GM18511 (cell line): ENCODE results near the gene TMEM245.
A peak's percentile ranks its signal among the peaks of the same experiment; 100 is the strongest.

Source experiments
- ATAC-seq: cut with Tn5 transposase; IDR thresholded peaks from one replicate; pipeline ENCODE4 v1.9.1; 2021; ENCODE audit warnings: mild to moderate bottlenecking, moderate library complexity; ENCODE audit not compliant: unreplicated experiment

TMEM245 gene

GRCh38 chr9:109107402-109108240 is 12.1 kb downstream of the TMEM245 start:
- no peak for ATAC-seq

GRCh38 chr9:109101810-109102209 is 17.9 kb downstream of the TMEM245 start:
- peak; percentile 85 for ATAC-seq

GRCh38 chr9:109101202-109101595 is 18.5 kb downstream of the TMEM245 start:
- ATAC-seq, result no peak

GRCh38 chr9:109100543-109101201 is 19.1 kb downstream of the TMEM245 start:
- ATAC-seq, result no peak

DNA sequence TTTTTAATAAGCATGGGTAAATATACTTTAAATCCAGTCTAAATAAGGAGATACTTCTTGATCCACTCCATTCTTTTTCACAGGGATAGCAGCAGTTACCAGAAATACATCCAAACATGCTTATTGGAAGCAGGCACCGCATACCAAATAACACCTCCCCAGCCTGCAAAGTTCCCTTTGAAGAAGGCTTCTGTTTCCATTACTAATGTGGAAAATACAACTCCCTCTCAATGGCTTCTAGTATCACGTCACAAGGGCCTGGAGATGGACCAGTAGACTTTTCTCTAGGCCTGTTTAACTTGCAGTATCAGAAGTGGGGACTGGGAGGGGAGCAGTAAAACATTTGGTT is 20.8 kb downstream of the TMEM245 start:
- no peak for ATAC-seq

DNA sequence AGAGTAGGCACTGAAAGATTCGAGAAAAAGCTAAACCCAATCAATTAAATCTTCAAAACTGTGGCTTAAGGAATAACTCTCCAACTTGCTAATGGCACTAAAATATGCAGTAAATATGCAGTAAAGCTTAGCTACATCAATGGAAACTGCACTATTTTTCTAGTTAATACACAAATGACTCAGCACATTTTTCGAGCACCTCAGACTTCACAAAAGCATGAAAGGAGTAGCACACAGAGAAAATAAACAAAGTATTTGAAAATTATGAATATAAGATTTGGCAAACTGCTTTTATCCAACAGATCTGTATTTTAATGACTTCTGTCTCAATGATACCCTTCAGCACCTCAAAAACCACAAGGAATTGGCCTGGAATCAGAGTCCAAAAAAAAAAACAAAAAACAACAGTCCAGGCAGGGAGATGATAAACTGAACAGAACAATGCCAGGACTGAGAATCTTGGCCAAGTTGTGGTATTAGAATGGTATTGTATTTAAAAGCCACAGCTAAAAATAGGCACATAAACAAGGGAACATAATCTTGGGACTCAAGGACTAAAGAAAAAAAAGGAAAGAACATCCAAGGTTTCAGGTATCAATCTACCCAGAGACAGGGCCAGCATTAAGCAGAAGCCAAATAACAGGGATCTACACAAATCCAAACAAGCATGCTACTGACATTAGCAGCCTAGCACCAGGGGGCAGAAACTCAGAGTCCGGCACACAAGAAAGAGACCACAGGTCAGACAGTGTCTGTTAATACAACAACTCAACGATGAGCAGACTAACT is 21.4 kb downstream of the TMEM245 start:
- no peak for ATAC-seq

DNA sequence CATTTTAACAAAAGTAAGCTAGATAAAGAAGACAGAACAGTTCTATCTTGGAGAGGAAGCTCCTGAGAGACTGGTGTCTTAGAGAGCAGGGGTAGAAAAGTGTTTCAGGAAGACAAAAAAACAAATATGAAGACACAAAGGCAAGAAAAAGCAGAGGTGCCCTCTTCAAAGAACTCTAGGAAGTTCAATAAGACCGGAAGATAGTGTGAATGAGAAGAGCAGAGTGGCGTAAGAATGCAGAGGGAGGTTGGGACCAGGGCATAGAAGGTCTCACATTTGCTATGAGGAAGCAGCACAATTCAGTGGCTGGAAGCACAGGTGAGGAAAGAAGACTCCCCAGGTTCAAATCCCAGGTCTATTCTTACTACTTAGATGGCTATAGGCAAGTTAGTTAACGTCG is 22.6 kb downstream of the TMEM245 start:
- ATAC-seq, result no peak

DNA sequence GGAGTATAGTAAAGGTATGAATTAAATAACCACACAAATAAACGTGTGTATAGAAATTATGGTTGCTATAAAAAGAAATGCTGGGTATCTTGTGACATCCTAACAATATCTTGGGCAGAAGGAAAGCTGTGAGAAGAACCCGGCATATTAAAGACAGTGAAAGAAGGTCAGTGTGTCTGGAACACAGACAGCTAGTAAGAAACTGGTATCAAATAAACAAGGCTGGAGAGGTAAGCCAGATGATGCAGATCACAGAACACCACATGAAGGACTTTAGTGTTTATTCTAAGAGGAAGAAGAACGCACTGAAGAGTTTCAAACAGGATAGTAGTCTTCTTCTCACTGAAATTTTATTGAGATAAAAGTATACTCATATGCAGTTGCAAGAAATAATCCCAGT is 24.4 kb downstream of the TMEM245 start:
- ATAC-seq, result no peak

DNA sequence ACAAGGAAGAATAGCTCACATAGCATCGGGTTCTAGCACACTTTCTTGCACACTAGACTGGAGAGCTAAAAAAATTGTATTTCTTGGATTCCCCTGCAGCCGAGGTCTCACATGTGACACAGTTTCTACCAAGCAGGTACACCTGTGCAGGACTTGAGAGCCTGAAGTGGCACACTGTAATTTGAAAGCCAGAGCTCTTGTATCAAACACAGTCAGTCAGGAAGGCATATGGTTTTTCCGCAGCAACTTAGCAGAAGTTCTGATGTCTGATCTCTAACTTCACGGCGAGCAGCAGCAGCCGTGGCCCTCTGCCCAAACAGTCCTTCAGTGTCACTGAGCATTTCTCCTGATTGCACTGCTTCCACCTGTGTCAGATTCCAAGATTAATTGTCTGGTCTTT is 25.5 kb downstream of the TMEM245 start:
- no peak for ATAC-seq

DNA sequence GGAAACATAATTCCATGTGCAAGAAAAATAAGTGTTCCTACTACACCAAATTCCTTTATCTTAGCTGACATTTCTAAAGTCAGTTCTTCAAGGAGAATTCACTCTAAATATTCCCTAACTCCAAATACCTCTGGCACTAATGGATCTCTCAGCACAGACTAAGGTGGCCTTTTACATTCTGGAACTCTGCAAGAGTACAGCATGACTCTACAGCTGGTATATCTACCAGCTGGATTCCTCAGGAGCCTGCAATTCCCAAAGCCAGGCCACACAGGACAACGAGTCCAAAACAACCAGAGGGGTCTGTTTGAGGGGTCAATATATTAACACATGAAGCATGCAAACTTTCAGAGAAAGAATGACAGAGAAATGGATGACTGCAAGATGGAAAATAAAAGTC is 27.2 kb downstream of the TMEM245 start:
- no peak for ATAC-seq

- ATAC-seq, result no peak
Measured at GRCh38 chr9:109092051-109092580, 27.6 kb downstream of the TMEM245 start.

GRCh38 chr9:109088221-109088620 is 31.5 kb downstream of the TMEM245 start:
- no peak for ATAC-seq

DNA sequence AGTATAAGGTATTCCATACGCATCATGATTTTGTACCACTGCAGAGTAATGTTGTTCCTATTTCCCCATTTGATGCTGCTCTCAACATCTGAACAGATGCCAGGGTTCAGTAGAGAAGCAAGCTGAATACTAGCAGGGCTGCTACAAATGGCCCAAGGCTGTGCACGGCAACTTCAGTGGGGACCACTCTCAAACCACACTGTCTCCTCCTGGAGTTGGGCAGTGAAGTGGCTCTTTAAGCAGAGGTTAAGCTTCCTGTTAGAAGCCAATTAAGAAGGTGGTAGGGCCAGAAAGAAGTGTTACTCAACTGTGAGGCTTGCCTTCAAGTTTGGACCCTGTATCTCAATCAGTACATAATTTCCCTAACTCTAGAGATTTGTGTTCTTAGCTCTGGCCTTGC is 32.0 kb downstream of the TMEM245 start:
- no peak for ATAC-seq

- peak; percentile 97 for ATAC-seq
Measured at GRCh38 chr9:109086221-109086620, 33.5 kb downstream of the TMEM245 start.

- ATAC-seq, result no peak
Measured at GRCh38 chr9:109085510-109085909, 34.2 kb downstream of the TMEM245 start.

GRCh38 chr9:109083813-109084405 is 35.8 kb downstream of the TMEM245 start:
- no peak for ATAC-seq

DNA sequence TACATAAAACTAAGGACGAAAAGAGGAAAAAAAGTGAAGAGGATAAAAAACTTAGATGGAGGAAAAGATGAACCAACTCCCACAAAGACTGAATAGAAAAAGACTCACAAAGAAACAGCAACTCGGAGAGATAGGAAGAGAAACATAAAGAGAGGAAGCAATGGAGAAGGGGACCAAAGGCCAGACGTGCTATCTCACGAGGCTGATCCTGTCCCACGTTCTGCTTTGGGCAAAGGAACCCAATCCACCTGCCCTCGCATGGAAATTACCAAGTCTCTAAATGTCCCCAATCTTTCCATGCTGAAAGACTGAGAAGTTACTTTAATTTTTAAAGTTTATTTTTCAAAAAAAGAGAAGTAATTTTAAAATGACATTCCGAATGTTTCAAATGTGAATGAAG is 36.6 kb downstream of the TMEM245 start:
- no peak for ATAC-seq

DNA sequence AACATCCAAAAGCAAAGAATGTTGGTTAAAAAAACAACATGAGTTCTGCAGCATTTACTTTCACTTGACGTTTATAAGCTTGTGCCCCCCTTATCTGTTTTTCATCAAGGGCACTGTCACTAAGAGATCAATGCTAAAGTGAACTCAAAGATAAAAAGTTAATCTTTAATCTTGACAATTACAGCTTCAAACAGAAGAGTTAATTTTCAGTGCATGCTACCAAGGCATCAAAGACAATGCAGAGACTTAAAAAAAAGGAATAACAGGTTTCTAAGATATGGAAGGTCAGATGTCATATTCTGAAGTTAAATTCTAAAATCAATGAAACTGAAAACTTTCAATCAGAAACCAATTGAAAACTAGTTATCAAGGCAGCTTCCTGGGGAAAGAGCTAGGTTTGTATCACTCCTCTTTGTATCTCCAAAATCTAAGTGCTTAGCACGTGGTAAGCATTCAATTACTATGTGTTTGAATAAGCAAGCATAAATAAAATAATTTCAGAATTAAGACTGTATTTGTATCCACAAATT is 37.6 kb downstream of the TMEM245 start:
- ATAC-seq, result no peak

- no peak for ATAC-seq
Measured at GRCh38 chr9:109074236-109074889, 45.4 kb downstream of the TMEM245 start.

DNA sequence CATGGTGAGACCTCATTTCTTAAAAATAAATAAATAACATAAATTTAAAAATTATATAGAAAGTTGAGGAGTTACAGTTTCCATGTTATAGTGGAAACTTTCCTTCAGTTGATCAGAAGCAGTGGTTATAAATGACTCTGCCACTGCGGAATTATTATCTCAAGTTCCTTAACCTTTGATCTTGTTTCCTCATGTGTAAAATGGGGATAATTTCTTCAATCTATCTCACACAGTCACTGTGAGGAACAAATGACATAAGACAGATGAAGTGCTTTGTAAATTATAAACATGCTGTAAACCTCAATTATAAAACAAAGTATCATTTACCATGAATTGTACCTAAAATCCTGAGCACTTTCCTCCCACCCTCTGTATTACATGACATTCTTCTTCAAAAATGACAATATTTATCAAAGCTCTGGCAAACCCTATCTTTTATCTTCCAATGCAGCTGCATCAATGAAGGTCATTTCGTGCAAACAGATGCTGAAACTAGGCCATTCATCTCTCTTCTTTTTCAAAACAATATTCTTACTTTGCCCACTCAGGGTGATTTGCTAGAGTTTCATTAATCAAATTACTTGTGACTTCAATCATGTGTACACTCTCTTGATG is 46.8 kb downstream of the TMEM245 start:
- ATAC-seq, result no peak
